NCI-H2227 treated with DMSO at 0.1 percent for 48 hours (cell line): ENCODE measurements around the gene CALM3.
A peak's percentile ranks its signal among the peaks of the same experiment; 100 is the strongest.

Experiments
- DNase-seq: peaks from one replicate; lab custom pipeline; 2025; lab: John Stamatoyannopoulos, UW

Gene CALM3

GRCh38 chr19:46635920-46636761 lies 35.0 kb downstream of the CALM3 start, which contains the start of gene GNG8:
Gene GNG8 (minus strand): TSS chr19:46636202. CDS start chr19:46634682, 1,520 bp downstream.
- DNase-seq = no peak

GRCh38 chr19:46637224-46637623 lies 36.1 kb downstream of the CALM3 start:
- no peak for DNase-seq

- DNase-seq = peak; percentile 11
Measured at GRCh38 chr19:46639358-46640182, 38.4 kb downstream of the CALM3 start.

- no peak for DNase-seq
Measured at GRCh38 chr19:46640656-46641055, 39.5 kb downstream of the CALM3 start.

GRCh38 chr19:46644720-46645119 lies 43.6 kb downstream of the CALM3 start:
- no peak for DNase-seq

- no peak for DNase-seq
Measured at GRCh38 chr19:46646402-46646801, 45.3 kb downstream of the CALM3 start.

GRCh38 chr19:46648060-46648960 lies 47.2 kb downstream of the CALM3 start:
- no peak for DNase-seq

- no peak for DNase-seq
Measured at GRCh38 chr19:46648961-46649960, 48.1 kb downstream of the CALM3 start.

- DNase-seq = no peak
Measured at GRCh38 chr19:46650445-46650844, 49.3 kb downstream of the CALM3 start.

- no peak for DNase-seq
Measured at GRCh38 chr19:46654621-46655152, 53.6 kb downstream of the CALM3 start.

GRCh38 chr19:46656541-46656940 lies 55.4 kb downstream of the CALM3 start:
- no peak for DNase-seq

GRCh38 chr19:46659151-46660007 lies 58.2 kb downstream of the CALM3 start:
- DNase-seq = no peak

- no peak for DNase-seq
Measured at GRCh38 chr19:46660008-46660517, 58.9 kb downstream of the CALM3 start.
